GM23338 (cell line): Measurements from ENCODE around the gene F12. TPM values are rescaled to one million over a fixed set of nuclear protein-coding genes. Genes with fewer than 3 reads are reported as not detected.

Experiments used
- ATAC-seq: fragments of 200-7000 bp; cut with Tn5 transposase; 3 replicates; pipeline ENCODE4 v1.9.1; 2020
- DNase-seq: peaks from one replicate; pipeline ENCODE4 v3.0.0-alpha.2; 2015; ENCODE audit warnings: low spot score
- H2AFZ ChIP-seq: fragments of 200-600 bp; sonication (generic); 2 replicates; pipeline ENCODE4 v1.8.0; 2016; ENCODE audit warnings: antibody characterized with exemption, mild to moderate bottlenecking, moderate library complexity
- H3F3A ChIP-seq: fragments of 200-600 bp; sonication (generic); replicated peaks from 2 replicates; pipeline ENCODE4 v1.8.0; 2017; ENCODE audit warnings: antibody characterized with exemption, mixed run types, low read depth
- H3K27ac ChIP-seq: fragments of 200-600 bp; sonication (generic); 2 replicates; pipeline ENCODE4 v1.6.1; 2016; ENCODE audit warnings: low read depth
- H3K27me3 ChIP-seq: fragments of 200-600 bp; sonication (generic); 2 replicates; pipeline ENCODE4 v1.8.0; 2016; ENCODE audit warnings: mild to moderate bottlenecking, mixed run types, moderate library complexity; ENCODE audit not compliant: insufficient read depth
- H3K36me3 ChIP-seq: fragments of 200-600 bp; sonication (generic); 2 replicates; pipeline ENCODE4 v1.8.0; 2016; ENCODE audit warnings: mild to moderate bottlenecking; ENCODE audit not compliant: insufficient read depth
- H3K4me1 ChIP-seq: fragments of 200-600 bp; sonication (generic); 2 replicates; pipeline ENCODE4 v1.8.0; 2016; ENCODE audit warnings: mild to moderate bottlenecking, moderate library complexity; ENCODE audit not compliant: insufficient read depth
- H3K4me2 ChIP-seq: fragments of 200-600 bp; sonication (generic); 2 replicates; pipeline ENCODE4 v1.7.1; 2017; ENCODE audit warnings: mixed run types
- H3K4me3 ChIP-seq: fragments of 200-600 bp; sonication (generic); 2 replicates; pipeline ENCODE4 v1.6.1; 2016; ENCODE audit warnings: mixed run types
- H3K79me2 ChIP-seq: fragments of 200-600 bp; sonication (generic); replicated peaks from 2 replicates; pipeline ENCODE4 v1.8.0; 2017; ENCODE audit warnings: mild to moderate bottlenecking; ENCODE audit not compliant: insufficient read depth
- H3K9me2 ChIP-seq: fragments of 200-600 bp; sonication (generic); 2 replicates; pipeline ENCODE4 v1.8.0; 2017; ENCODE audit not compliant: insufficient read depth
- H4K20me1 ChIP-seq: fragments of 200-600 bp; sonication (generic); replicated peaks from 2 replicates; pipeline ENCODE4 v1.8.0; 2017; ENCODE audit warnings: mild to moderate bottlenecking; ENCODE audit not compliant: insufficient read depth
- H3K27ac Mint-ChIP-seq: 2 replicates; pipeline ENCODE4 v1.8.0; 2020; ENCODE audit warnings: inconsistent platforms, mild to moderate bottlenecking, moderate library complexity, mixed read lengths
- H3K27me3 Mint-ChIP-seq: 3 replicates; pipeline ENCODE4 v1.8.0; 2022; ENCODE audit warnings: low read depth, mild to moderate bottlenecking, moderate library complexity, mixed read lengths, inconsistent platforms; ENCODE audit not compliant: insufficient read depth, poor library complexity
- H3K36me3 Mint-ChIP-seq: 3 replicates; pipeline ENCODE4 v1.8.0; 2021; ENCODE audit warnings: low read depth, mild to moderate bottlenecking, inconsistent platforms, moderate library complexity, mixed read lengths
- H3K4me1 Mint-ChIP-seq: 3 replicates; pipeline ENCODE4 v1.8.0; 2020; ENCODE audit warnings: mild to moderate bottlenecking, inconsistent platforms, mixed read lengths
- H3K4me3 Mint-ChIP-seq: 3 replicates; pipeline ENCODE4 v1.8.0; 2021; ENCODE audit warnings: moderate library complexity, mild to moderate bottlenecking, inconsistent platforms, mixed read lengths
- H3K9me3 Mint-ChIP-seq: 3 replicates; pipeline ENCODE4 v1.8.0; 2020; ENCODE audit warnings: moderate library complexity, mild to moderate bottlenecking, inconsistent platforms, mixed read lengths
- EZH2 ChIP-seq: fragments of 200-600 bp; sonication (generic); IDR thresholded peaks from one replicate; pipeline ENCODE4 v1.8.0; 2017; ENCODE audit warnings: antibody characterized with exemption, mild to moderate bottlenecking, low read depth; ENCODE audit not compliant: unreplicated experiment
- JUNB ChIP-seq: IDR thresholded peaks from one replicate; pipeline ENCODE4 v1.6.1; 2016; ENCODE audit warnings: antibody characterized with exemption; ENCODE audit not compliant: unreplicated experiment
- NANOG ChIP-seq: IDR thresholded peaks from 2 replicates; pipeline ENCODE4 v1.6.1; 2016; ENCODE audit warnings: antibody characterized with exemption, borderline replicate concordance
- POLR2AphosphoS5 ChIP-seq: IDR thresholded peaks from 2 replicates; pipeline ENCODE4 v1.6.1; 2016; ENCODE audit warnings: antibody characterized with exemption, low read depth
- STAT1 ChIP-seq: IDR thresholded peaks from one replicate; pipeline ENCODE4 v1.6.1; 2016; ENCODE audit warnings: antibody characterized with exemption; ENCODE audit not compliant: unreplicated experiment
- polyA plus RNA-seq: library from polyadenylated mRNA; unstranded; fragments of >200 nt; fragmentation: Nextera tagmentation; extraction: Ambion mirVana; gene quantifications from 2 replicates; pipeline ENCODE4 v1.2.1, GENCODE V29; 2016
- total RNA-seq: library from RNA; depleted of rRNA; stranded (reverse); fragments of >200 nt; shearing (Covaris generic); gene quantifications from 2 replicates; pipeline ENCODE4 v1.2.3, GENCODE V29; 2014
- TF ChIP-seq, protein P1 (sequence below): IDR thresholded peaks from one replicate; pipeline ENCODE4 v1.6.1; 2018; ENCODE audit warnings: antibody characterized with exemption; ENCODE audit not compliant: unreplicated experiment
- TF ChIP-seq, protein P2 (sequence below): IDR thresholded peaks from 2 replicates; pipeline ENCODE4 v1.6.1; 2016; ENCODE audit warnings: antibody characterized with exemption
- TF ChIP-seq, protein P3 (sequence below): fragments of 250-450 bp; sonication (Bioruptor Pico); IDR thresholded peaks from 2 replicates; pipeline ENCODE4 v1.5.0; 2020; ENCODE audit warnings: mild to moderate bottlenecking, moderate library complexity
- TF ChIP-seq, protein P4 (sequence below), 2 experiments: fragments of 200-600 bp in 1 of 2; sonication (generic) in 1 of 2; conservative IDR thresholded peaks; 2 replicates each; pipeline versions ENCODE4 v1.5.1 to v1.6.1; 2016 to 2017; ENCODE audit warnings: antibody characterized with exemption in 2 of 2, low read depth in 2 of 2, mild to moderate bottlenecking in 2 of 2, moderate library complexity in 1 of 2

The F12 gene
- total and polyA plus RNA-seq, 2 experiments from 2014 or later = 2.9 to 8.0 TPM

DNA sequence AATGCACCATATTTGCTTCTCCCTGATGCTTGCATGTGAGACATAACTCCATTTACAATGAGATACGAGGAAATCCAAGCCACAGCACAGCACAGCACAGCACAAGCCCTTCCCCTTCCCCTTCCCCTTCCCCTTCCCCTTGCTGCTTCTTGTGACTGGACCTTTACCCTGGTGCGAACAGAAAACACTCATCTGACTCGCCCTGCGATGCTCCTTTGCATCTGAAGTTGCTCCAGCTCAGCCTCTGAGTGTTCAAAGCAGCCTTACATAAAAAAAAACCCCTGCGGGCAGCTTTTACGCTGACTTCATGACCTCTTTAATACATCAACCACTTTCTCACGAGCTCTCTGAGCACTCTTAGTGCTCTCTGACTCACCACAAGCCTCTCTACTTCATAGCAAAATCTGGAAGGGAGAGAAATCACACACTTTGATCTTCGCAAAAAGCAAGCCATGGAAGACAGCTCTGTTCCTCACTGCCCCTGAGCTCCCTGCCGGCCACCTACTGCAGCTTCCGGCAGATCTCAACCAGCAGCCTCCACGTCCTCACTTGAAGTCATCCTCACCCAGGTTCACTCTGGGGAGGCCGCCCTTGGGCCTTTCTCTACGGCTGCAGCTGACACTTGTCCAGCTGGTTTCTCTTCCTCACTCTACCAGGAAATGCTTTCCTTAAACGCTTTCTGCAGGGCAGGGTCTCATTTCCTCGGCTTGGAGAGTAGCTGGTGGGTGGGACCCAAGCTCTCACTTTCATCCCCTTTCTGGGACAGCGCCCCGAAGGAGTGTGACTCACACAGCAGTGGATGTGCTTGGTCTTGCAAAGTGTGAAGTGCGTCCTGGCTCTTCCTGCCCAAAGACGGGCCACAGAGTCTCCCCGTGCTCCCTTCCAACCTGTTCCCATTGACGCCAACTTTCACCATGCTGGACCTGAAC is 19.9 kb downstream of the F12 start (continued):
- TF ChIP-seq, protein P1, sequence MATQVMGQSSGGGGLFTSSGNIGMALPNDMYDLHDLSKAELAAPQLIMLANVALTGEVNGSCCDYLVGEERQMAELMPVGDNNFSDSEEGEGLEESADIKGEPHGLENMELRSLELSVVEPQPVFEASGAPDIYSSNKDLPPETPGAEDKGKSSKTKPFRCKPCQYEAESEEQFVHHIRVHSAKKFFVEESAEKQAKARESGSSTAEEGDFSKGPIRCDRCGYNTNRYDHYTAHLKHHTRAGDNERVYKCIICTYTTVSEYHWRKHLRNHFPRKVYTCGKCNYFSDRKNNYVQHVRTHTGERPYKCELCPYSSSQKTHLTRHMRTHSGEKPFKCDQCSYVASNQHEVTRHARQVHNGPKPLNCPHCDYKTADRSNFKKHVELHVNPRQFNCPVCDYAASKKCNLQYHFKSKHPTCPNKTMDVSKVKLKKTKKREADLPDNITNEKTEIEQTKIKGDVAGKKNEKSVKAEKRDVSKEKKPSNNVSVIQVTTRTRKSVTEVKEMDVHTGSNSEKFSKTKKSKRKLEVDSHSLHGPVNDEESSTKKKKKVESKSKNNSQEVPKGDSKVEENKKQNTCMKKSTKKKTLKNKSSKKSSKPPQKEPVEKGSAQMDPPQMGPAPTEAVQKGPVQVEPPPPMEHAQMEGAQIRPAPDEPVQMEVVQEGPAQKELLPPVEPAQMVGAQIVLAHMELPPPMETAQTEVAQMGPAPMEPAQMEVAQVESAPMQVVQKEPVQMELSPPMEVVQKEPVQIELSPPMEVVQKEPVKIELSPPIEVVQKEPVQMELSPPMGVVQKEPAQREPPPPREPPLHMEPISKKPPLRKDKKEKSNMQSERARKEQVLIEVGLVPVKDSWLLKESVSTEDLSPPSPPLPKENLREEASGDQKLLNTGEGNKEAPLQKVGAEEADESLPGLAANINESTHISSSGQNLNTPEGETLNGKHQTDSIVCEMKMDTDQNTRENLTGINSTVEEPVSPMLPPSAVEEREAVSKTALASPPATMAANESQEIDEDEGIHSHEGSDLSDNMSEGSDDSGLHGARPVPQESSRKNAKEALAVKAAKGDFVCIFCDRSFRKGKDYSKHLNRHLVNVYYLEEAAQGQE = no peak
- TF ChIP-seq STAT1 = no peak

DNA sequence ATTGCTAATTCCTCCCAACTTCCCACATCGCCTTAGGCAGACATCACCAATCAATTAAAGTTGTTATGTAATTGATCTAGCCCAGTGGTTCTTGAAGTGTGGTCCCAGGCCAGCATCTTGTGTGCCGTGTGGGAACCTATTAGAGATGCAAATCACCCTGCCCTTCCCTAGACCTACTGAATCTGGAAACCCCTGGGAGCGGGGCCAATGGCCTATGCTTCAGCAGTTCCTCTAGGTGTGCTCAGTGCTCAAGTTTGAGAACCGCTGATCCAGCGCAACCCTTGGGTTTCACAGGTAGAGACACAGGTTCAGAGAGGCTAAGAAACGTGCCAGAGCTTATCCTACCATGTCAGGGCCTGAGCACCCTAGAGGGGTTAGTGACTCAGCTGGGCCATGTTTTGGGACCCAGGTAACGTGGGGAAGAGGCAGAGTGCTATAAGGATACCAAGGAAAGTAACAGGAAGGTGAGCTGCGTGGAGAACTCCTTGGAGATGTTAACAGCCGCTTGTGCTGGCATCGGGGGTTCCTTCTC is 20.8 kb downstream of the F12 start:
- Histone ChIP-seq H3K4me3 (no peak overlapping the region), H3K36me3 (no peaks in the 10 kb centered on the region), H3K4me2 (no peak overlapping the region), H3K9me2 (no peaks in the 10 kb centered on the region), H2AFZ (no peak overlapping the region), H3K27ac (no peak overlapping the region), H3K27me3 (peaks cover 18% of the 10 kb centered on the region; the same call in 1 of the 2 replicates), H3K4me1 (no peaks in the 10 kb centered on the region), H4K20me1 (no peaks in the 10 kb centered on the region), H3K79me2 (no peaks in the 10 kb centered on the region), H3F3A (0 out of 2 replicates have a peak, but pooled peaks cover 8% of the 10 kb centered on the region)
- no peak overlapping the region for H3K27ac Mint-ChIP-seq
- H3K4me3 Mint-ChIP-seq = no peak overlapping the region
- DNase-seq (no peak), ATAC-seq (no peak)
- H3K4me1 Mint-ChIP-seq = peaks cover 21% of the 10 kb centered on the region
- peaks cover 33% of the 10 kb centered on the region for H3K27me3 Mint-ChIP-seq
- no peaks in the 10 kb centered on the region for H3K9me3 Mint-ChIP-seq
- H3K36me3 Mint-ChIP-seq = no peaks in the 10 kb centered on the region; the same call in 2 of the 3 replicates
- TF ChIP-seq, protein P2, sequence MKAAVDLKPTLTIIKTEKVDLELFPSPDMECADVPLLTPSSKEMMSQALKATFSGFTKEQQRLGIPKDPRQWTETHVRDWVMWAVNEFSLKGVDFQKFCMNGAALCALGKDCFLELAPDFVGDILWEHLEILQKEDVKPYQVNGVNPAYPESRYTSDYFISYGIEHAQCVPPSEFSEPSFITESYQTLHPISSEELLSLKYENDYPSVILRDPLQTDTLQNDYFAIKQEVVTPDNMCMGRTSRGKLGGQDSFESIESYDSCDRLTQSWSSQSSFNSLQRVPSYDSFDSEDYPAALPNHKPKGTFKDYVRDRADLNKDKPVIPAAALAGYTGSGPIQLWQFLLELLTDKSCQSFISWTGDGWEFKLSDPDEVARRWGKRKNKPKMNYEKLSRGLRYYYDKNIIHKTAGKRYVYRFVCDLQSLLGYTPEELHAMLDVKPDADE = no peak
- TF ChIP-seq, protein P3, sequence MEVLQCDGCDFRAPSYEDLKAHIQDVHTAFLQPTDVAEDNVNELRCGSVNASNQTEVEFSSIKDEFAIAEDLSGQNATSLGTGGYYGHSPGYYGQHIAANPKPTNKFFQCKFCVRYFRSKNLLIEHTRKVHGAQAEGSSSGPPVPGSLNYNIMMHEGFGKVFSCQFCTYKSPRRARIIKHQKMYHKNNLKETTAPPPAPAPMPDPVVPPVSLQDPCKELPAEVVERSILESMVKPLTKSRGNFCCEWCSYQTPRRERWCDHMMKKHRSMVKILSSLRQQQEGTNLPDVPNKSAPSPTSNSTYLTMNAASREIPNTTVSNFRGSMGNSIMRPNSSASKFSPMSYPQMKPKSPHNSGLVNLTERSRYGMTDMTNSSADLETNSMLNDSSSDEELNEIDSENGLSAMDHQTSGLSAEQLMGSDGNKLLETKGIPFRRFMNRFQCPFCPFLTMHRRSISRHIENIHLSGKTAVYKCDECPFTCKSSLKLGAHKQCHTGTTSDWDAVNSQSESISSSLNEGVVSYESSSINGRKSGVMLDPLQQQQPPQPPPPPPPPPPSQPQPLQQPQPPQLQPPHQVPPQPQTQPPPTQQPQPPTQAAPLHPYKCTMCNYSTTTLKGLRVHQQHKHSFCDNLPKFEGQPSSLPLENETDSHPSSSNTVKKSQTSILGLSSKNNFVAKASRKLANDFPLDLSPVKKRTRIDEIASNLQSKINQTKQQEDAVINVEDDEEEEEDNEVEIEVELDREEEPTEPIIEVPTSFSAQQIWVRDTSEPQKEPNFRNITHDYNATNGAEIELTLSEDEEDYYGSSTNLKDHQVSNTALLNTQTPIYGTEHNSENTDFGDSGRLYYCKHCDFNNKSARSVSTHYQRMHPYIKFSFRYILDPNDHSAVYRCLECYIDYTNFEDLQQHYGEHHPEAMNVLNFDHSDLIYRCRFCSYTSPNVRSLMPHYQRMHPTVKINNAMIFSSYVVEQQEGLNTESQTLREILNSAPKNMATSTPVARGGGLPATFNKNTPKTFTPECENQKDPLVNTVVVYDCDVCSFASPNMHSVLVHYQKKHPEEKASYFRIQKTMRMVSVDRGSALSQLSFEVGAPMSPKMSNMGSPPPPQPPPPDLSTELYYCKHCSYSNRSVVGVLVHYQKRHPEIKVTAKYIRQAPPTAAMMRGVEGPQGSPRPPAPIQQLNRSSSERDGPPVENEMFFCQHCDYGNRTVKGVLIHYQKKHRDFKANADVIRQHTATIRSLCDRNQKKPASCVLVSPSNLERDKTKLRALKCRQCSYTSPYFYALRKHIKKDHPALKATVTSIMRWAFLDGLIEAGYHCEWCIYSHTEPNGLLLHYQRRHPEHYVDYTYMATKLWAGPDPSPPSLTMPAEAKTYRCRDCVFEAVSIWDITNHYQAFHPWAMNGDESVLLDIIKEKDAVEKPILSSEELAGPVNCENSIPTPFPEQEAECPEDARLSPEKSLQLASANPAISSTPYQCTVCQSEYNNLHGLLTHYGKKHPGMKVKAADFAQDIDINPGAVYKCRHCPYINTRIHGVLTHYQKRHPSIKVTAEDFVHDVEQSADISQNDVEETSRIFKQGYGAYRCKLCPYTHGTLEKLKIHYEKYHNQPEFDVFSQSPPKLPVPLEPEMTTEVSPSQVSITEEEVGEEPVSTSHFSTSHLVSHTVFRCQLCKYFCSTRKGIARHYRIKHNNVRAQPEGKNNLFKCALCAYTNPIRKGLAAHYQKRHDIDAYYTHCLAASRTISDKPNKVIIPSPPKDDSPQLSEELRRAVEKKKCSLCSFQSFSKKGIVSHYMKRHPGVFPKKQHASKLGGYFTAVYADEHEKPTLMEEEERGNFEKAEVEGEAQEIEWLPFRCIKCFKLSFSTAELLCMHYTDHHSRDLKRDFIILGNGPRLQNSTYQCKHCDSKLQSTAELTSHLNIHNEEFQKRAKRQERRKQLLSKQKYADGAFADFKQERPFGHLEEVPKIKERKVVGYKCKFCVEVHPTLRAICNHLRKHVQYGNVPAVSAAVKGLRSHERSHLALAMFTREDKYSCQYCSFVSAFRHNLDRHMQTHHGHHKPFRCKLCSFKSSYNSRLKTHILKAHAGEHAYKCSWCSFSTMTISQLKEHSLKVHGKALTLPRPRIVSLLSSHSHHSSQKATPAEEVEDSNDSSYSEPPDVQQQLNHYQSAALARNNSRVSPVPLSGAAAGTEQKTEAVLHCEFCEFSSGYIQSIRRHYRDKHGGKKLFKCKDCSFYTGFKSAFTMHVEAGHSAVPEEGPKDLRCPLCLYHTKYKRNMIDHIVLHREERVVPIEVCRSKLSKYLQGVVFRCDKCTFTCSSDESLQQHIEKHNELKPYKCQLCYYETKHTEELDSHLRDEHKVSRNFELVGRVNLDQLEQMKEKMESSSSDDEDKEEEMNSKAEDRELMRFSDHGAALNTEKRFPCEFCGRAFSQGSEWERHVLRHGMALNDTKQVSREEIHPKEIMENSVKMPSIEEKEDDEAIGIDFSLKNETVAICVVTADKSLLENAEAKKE (CRISPR knock-in tag) = no peak
- TF ChIP-seq NANOG = no peak
- TF ChIP-seq, protein P4, sequence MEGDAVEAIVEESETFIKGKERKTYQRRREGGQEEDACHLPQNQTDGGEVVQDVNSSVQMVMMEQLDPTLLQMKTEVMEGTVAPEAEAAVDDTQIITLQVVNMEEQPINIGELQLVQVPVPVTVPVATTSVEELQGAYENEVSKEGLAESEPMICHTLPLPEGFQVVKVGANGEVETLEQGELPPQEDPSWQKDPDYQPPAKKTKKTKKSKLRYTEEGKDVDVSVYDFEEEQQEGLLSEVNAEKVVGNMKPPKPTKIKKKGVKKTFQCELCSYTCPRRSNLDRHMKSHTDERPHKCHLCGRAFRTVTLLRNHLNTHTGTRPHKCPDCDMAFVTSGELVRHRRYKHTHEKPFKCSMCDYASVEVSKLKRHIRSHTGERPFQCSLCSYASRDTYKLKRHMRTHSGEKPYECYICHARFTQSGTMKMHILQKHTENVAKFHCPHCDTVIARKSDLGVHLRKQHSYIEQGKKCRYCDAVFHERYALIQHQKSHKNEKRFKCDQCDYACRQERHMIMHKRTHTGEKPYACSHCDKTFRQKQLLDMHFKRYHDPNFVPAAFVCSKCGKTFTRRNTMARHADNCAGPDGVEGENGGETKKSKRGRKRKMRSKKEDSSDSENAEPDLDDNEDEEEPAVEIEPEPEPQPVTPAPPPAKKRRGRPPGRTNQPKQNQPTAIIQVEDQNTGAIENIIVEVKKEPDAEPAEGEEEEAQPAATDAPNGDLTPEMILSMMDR (conservative IDR thresholded peaks at IDR 0.05; ENCODE audit: low read depth in 2 of 2) = no peak
- TF ChIP-seq JUNB = no peak
- no peak for TF ChIP-seq EZH2
- no peak for TF ChIP-seq POLR2AphosphoS5
